NCI-H1417 treated with DMSO at 0.1 percent for 48 hours (cell line): ENCODE results near the gene CHSY1.

Experiments
- DNase-seq: peaks from one replicate; lab custom pipeline; 2025; lab: John Stamatoyannopoulos, UW

Gene CHSY1

DNA sequence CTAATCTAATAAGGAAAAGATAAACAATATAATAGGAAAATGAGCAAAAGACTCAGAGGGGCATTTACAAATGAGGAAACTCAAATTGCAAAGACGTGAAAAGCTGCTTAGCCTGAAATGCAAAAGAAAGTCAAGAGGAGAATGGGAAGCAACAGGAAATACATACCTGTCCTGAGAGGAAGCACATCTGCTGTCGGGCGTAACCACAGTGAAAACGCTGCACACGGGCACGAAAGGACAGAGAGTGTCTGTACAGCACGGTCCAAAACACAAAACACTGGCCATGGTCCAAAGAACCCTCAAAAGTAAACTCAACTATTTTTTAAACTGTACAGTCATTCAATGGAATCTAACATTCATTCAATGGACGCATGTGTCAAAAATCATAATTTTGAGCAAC lies 100.6 kb downstream of the CHSY1 start:
- DNase-seq: no peak

DNA sequence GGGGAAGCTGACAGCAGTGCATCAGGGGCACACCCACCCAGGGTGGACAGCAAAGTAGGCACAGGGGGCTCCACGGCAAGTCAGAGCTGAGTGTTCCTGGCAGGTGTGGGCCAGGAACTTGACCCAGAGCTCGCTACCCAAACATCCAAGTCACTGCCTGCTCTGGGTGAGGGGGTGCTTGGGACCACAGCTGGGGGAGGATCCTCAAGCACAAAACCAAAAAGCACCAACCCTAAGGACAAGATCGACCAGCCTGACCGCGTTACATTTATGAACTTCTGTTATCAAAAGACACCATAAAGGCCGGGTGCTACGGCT lies 101.2 kb downstream of the CHSY1 start:
- no peak for DNase-seq

DNA sequence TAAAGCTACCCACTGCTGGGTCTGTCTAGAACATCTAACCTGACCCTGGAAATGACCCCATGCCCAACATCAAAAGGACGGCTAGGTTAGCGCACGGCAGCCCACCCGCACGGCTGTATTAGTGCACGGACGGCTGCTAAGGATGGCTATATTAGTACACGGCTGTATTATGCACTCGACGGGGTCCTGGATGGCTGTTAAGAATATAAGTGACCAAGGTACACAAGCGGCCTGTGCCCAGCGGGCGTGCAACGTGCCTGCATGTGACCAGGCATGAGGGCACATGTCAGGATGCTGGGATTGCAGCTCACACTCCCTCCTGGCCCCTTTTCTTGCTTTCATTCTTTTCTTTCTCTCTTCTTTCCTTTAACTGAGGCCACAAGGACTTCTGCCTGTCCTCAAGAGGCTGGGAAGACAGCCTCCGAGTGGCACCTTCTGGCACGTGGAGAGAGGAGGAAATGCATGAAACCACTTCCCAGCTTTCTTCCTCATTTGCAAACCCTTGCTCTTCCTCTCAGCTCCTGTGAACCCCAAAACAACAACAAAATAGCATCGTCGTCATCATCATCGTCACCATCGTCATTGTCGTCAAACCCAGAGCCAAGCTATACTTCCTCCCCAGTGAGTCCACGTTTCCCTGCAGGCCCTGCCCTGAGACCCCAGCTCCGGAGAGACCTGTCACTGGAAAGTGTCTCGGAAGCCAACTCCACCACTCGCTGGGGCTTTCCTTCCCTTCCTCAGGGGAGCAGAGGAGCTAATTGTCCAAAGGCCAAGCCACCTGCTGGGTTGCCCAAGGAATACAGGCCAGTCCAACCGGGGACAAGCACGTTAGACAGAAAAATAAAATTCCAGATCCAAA lies 101.8 kb downstream of the CHSY1 start:
- no peak for DNase-seq

- DNase-seq: no peak
Measured at GRCh38 chr15:101148881-101149664, 102.8 kb downstream of the CHSY1 start.

DNA sequence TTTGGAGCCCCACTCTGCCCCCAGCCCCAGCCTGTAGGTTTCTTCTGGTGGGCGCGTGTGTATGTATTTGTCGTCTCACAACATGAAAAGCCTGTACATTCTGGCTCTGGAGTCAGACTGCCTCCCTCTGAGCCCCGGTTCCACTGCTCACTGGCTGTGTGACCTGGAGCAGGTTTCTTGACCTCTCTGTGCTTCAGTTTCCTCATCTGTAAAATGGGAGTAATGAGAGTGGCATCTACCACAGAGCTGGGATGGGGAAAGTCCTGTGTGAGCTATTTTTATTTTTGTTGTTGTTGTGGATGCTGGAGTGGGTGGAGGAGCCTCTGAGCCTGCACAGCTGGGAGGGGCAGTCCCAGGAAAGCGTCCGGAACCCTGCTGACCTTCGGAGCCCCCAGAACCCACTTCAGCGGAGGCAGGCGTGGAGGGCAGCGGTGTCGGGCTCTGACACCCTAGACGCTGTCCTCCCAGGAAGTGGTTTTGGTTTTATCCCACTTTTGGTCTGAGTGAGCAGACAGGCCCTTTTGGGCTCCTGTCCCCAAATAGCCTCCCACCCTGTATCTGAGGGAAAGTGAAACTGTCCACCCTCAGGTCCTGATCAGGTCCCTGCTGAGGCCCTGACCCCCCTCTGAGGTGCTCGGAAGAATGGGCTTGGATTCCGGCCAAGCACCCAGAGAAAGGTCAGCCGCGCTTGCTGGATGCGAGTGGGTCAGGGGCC lies 103.5 kb downstream of the CHSY1 start:
- DNase-seq: no peak

DNA sequence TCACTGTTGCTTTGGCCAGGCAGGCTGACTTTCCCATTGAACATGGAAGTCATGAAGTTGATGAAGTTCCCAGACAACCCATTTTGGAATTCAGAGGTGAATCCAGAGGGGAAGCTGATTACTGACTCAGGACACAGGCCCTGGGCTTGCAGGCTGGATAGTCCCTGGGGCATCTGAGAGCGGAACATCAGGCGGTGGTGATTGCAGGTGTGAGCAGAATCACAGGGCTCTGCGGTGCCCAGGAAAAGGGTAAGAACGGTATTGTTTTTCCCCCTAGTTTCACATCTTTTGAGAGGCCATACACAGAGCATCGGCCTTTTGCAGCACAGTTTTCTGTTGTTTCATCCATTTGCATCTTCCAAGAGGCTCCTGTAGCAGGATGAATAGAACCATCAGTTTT lies 104.7 kb downstream of the CHSY1 start:
- no peak for DNase-seq

GRCh38 chr15:101146118-101146702 lies 105.6 kb downstream of the CHSY1 start:
- DNase-seq: no peak

DNA sequence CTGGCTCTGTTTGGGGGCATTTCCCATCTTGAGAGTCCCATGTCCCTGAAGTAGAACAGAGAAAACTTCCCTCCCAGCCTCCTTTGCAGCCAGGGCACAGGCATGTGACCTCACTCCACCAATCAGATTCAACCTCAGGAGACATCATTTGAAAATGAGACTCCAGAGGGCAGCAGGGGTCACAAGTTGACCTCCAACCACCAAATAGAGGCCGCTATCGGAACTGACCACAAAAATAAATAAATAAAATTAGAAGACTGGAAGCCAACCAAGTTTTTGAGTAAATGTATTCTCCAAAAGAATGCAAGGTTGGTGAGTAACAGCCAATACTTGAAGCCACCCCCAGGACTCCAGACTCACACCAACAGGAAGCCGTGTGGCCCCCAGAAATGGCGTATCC lies 106.5 kb downstream of the CHSY1 start:
- no peak for DNase-seq

DNA sequence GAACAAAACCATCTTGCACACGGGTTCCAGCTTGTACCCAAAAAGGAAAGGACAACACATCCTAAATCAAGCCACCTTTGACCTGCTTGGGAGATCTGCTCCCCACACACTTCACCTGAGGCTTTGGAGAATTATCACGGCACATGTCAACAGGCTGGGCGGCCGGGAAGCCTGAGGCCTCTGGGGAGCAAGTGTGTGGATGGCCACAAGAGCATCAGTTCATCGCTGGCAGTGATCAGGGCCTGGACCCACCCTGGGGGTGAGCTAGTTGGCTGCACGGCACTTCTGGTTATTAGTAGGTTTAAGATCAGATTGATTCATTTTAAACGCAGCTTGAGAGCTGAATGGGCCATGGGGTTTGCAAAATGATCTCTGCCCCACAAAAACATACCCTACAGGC lies 108.5 kb downstream of the CHSY1 start:
- no peak for DNase-seq

GRCh38 chr15:101142711-101143110 lies 109.1 kb downstream of the CHSY1 start:
- no peak for DNase-seq

- no peak for DNase-seq
Measured at GRCh38 chr15:101141926-101142527, 109.8 kb downstream of the CHSY1 start.

DNA sequence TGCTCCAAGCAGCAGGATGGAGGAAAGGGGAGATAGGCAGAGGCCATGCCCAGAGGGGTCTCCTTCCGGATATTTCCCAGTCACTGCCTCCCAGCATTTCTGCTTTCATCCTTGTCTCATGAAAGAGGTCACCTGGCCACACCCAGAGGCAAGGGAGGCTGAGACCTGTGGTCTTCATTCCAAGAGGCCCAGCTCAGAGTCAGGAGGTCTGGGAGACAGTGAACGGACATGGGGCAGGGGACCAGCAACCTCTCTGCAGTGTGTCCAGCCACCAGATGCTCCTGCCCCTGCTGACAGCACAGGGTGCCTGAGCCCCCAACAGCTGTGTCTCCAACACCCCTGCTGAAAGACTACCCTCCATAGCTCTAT lies 111.2 kb downstream of the CHSY1 start:
- no peak for DNase-seq

DNA sequence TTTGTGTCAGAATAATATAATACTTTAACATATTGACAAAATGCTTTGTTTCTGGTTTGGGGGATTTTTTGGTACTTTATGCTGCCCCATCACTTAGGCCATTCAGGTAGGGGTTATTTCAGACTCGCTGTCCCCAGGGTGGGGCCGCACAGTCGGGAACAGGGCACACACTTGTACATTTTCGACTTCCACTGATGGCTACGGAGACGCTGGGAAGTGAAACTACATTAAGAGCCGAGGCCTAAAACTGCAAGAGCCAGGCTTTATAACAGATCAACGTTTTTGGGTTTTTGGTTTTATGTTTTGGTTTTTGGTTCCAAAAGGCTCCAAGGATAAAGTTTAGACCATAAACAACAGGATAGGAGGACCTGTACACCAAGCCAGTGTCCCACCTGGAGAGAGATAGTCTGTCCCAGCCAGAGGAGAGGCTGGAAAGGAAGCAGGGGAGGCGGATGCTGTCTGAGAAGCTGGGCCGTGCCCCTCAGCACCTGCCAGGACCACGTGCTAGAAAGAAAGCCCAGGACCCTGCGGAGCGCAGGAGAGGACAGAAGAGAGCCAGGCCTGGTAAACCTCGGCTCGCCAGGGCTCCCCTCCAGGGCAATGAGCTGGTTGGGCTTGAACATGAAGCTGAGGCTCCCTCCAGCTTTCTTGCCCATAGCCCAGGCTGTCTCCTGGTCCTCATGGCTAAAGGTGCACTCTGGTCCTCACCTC lies 111.7 kb downstream of the CHSY1 start:
- DNase-seq: no peak

- no peak for DNase-seq
Measured at GRCh38 chr15:101138913-101139880, 112.7 kb downstream of the CHSY1 start.

DNA sequence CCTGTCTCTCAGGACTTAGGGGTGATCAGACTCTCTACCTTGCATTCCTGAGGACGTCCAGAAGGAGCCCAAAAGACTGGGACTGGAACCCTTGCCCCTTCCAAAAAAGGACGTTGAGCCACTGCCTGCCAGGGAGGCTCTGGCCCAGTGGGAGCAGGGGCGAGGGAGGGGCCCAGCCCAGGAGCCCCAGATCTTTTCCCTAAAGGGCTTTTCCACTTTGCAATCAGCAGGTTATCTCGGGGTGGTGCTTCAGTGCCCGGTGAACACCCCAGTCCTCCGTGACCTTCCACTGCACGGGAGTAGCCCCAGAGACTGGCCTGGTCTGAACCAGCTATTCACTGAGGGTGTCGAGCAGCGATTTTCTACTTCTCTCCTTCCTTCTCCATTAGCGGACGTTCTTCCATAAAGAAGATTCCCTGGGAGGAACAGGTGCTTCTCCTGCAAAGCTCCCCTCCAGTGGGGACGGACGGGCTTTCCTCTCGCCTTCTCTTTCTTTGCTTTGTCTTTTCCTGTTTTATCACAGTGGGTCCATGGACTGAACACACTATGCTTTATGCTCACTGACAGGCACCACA lies 113.7 kb downstream of the CHSY1 start:
- DNase-seq: no peak

DNA sequence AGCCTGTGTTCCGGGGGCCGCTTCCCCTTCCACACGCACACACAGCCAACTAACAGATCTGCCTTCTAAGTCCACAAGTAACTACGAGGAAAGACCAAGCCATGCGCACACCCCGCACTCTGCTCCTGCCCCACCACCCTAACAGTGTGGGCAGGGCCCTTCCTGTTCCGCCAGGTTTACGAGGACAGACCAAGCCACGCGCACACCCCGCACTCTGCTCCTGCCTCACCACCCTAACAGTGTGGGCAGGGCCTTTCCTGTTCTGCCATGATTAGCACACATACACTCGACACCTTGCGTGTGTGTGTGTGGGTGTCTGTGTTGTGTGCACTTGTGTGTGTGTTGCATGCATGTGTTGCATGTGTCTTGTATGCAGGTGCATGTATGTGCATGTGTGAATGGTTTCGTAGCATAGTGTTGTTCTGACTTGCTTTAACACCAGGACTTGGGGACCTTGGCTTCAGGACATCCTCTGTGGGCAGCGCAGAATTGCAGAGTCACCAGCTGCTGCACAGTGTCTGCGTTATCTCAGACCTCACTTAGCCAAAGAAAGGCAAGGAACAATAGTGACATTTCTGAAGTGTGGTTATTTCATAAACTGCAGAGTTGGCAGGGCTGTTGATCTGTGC lies 114.4 kb downstream of the CHSY1 start:
- no peak for DNase-seq

- DNase-seq: no peak
Measured at GRCh38 chr15:101136381-101137268, 115.2 kb downstream of the CHSY1 start.

DNA sequence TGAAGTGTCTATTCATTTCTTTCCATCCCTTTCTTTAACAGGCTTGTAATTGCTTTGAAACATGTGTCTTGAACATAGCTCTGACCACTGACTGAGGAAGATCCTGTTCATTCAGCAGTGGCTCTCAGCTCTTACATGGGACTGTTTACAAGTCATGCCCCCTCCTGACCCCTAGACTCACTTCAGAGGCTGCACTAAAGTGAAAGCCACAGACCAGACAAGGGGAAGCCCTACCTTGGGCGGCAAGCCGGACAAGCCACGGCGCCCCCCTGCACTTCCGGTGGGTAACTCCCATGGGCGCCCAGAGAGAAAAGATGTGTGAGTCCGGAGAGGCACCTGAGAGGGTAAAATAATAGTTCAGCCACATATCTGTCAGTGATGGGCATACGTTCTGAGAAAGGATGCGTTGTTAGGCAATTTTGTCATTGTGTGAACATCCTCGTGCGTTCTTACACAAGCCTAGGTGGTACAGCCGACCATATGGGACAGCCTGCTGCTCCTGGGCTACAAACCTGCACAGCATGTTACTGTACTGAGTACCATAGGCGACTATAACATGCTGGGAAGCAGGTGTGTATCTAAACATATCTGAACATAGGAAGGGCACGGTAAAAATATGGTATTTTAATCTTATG lies 116.2 kb downstream of the CHSY1 start:
- no peak for DNase-seq
